A172 (cell line): ENCODE measurements around the gene MYH6. TPM values are rescaled to one million over a fixed set of nuclear protein-coding genes. Genes with fewer than 3 reads are reported as not detected.
A peak's percentile ranks its signal among the peaks of the same experiment; 100 is the strongest.
"Not testable (repeated sequence)": the region's sequence is repeated elsewhere in the genome, so short reads cannot be mapped to it uniquely, and the experiment has no call there.

ENCODE experiments used
- DNase-seq: peaks from one replicate; pipeline ENCODE4 v3.0.0-alpha.2; 2015; ENCODE audit warnings: low spot score
- total RNA-seq: library from RNA; depleted of rRNA; stranded (reverse); fragments of >200 nt; shearing (Covaris generic); gene quantifications from 2 replicates; pipeline ENCODE4 v1.2.3, GENCODE V29; 2014

The MYH6 gene
- total RNA-seq, 1 experiment from 2014 or later: not detected

GRCh38 chr14:23414906-23415820 lies 7.1 kb upstream of the MYH6 start:
- DNase-seq: no peak

GRCh38 chr14:23414254-23414653 lies 6.2 kb upstream of the MYH6 start:
- DNase-seq: no peak

GRCh38 chr14:23413681-23414080 lies 5.6 kb upstream of the MYH6 start:
- DNase-seq: no peak

GRCh38 chr14:23411563-23412525 lies 3.8 kb upstream of the MYH6 start:
- no peak for DNase-seq

- no peak for DNase-seq
Measured at GRCh38 chr14:23409966-23410635, 2.0 kb upstream of the MYH6 start.

GRCh38 chr14:23409475-23409874 lies 1.4 kb upstream of the MYH6 start:
- DNase-seq: no peak

GRCh38 chr14:23408307-23408630 lies 196 bp upstream of the MYH6 start:
- no peak for DNase-seq

- no peak for DNase-seq
Measured at GRCh38 chr14:23406725-23407355, 1.2 kb downstream of the MYH6 start.

GRCh38 chr14:23406244-23406643 lies 1.8 kb downstream of the MYH6 start:
- DNase-seq: no peak

- DNase-seq: no peak
Measured at GRCh38 chr14:23405516-23406025, 2.5 kb downstream of the MYH6 start.

GRCh38 chr14:23405096-23405495 lies 3.0 kb downstream of the MYH6 start:
- DNase-seq: no peak

GRCh38 chr14:23404331-23404900 lies 3.7 kb downstream of the MYH6 start:
- peak; percentile 0 for DNase-seq

- DNase-seq: no peak
Measured at GRCh38 chr14:23403908-23404307, 4.2 kb downstream of the MYH6 start.

- DNase-seq: no peak
Measured at GRCh38 chr14:23403139-23403438, 5.0 kb downstream of the MYH6 start.

- no peak for DNase-seq
Measured at GRCh38 chr14:23402296-23403138, 5.6 kb downstream of the MYH6 start.

GRCh38 chr14:23401291-23401690 lies 6.8 kb downstream of the MYH6 start:
- DNase-seq: no peak

- not testable (repeated sequence) for DNase-seq
Measured at GRCh38 chr14:23400496-23401149, 7.5 kb downstream of the MYH6 start.

- no peak for DNase-seq
Measured at GRCh38 chr14:23399591-23399990, 8.5 kb downstream of the MYH6 start.

- no peak for DNase-seq
Measured at GRCh38 chr14:23399136-23399535, 8.9 kb downstream of the MYH6 start.

- DNase-seq: no peak
Measured at GRCh38 chr14:23398348-23398747, 9.7 kb downstream of the MYH6 start.
